ENCODE results near the gene NDRG2.

The NDRG2 gene

DNA sequence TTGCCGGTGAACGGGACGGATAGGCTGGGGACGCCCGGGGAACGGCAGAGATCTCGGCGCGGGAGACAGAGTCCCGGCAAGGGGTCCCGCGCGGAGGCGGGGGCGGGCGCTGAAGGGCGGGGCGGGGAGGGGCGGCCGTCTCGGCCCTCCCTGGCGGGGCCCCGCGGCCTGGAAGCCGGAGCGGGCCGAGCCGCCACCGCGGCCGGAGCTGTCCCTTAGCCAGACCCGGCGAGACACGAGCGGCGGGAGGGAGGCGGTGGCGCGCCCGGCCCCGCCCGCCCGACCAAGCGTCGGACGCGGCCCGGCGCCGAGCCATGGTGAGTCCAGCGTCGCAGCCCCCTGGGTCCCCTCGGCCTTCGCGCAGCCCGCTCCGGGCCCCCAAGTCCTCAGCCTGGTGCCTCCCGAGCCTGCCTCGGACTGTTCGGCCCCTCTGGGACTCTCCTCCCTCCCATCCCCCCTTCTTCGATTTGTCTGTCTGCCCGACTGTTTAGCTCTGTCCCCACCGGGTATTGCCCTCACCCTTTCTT, 45.3 kb upstream of the NDRG2 start, which contains the start of gene ARHGEF40:
Gene ARHGEF40 (plus strand): TSS at position 222 of the 527 bp plus-strand sequence. CDS start 93 bp downstream, at position 315.
- Histone ChIP-seq H3K36me3 (ENCODE audit: insufficient read depth, insufficient read length, low read length) (peaks cover 27% of the 10 kb centered on the region), H3K27me3 (ENCODE audit: insufficient read depth, insufficient read length) (no peaks in the 10 kb centered on the region), H3K9me3 (ENCODE audit: insufficient read depth, low read length) (no peaks in the 10 kb centered on the region), H3K4me3 (ENCODE audit: insufficient read length, low read depth) (peak within 1 kb of the TSS; percentile 63), H3K4me1 (ENCODE audit: insufficient read depth, insufficient read length) (peaks cover 3% of the 10 kb centered on the region), H3K9ac (ENCODE audit: insufficient read length, low read depth) (peak within 1 kb of the TSS; percentile 92)
- no peak for DNase-seq (ENCODE audit: low read depth, low spot score)
- TF ChIP-seq ZNF274 (IDR thresholded peaks at IDR 0.05; ENCODE audit: low read depth, low read length) (no peak), SUZ12 (IDR thresholded peaks at IDR 0.05; ENCODE audit: extremely low read depth, insufficient read depth, insufficient read length) (no peak), YY1 (IDR thresholded peaks at IDR 0.05; ENCODE audit: insufficient read depth, insufficient read length) (no peak)

DNA sequence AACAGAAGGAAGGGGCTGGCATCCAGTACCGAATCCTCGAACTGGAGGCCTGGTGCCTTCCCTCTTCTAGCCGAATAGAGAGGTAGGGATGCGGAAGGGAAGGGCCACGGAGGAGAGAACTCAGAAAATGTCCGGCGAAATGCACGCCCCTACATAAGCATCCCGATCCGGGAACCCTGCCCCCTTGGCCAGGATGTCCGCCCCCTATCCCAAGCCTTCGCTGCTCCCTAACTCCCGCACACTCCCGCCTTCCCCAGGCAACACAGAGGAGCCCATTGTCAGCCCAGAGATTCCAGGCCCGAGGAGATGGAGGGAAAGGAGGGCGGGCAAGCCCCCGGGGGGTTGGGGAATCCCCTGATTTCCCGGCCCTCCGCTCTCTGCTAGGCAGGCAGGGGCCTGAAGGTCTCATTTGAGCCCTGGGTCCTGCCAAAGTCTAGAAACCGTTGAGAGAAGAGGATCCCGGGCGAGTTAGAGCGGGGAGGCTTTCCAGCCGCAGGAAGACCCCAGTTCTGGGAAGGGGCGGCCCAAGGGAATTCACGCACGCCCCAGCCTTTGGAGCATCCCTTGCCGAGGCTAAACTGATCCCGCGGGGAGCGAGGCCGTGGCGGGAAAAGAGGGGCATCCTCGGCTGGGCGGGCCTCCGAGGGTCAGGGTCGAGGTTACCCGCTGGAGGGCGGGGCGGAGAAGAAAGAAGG, 44.7 kb upstream of the NDRG2 start:
- peaks cover 3% of the 10 kb centered on the region for H3K4me1 ChIP-seq (ENCODE audit: insufficient read depth, insufficient read length)
- TF ChIP-seq ZNF274 (IDR thresholded peaks at IDR 0.05; ENCODE audit: low read depth, low read length) (no peak), SUZ12 (IDR thresholded peaks at IDR 0.05; ENCODE audit: extremely low read depth, insufficient read depth, insufficient read length) (no peak), YY1 (IDR thresholded peaks at IDR 0.05; ENCODE audit: insufficient read depth, insufficient read length) (no peak)
- H3K9me3 ChIP-seq (ENCODE audit: insufficient read depth, low read length), result no peaks in the 10 kb centered on the region
- peaks cover 20% of the 10 kb centered on the region for H3K36me3 ChIP-seq (ENCODE audit: insufficient read depth, insufficient read length, low read length)
- H3K9ac ChIP-seq (ENCODE audit: insufficient read length, low read depth), result peak overlapping the region; percentile 88
- no peak for DNase-seq (ENCODE audit: low read depth, low spot score)
- peak overlapping the region; percentile 23 for H3K4me3 ChIP-seq (ENCODE audit: insufficient read length, low read depth)
- H3K27me3 ChIP-seq (ENCODE audit: insufficient read depth, insufficient read length), result no peaks in the 10 kb centered on the region

DNA sequence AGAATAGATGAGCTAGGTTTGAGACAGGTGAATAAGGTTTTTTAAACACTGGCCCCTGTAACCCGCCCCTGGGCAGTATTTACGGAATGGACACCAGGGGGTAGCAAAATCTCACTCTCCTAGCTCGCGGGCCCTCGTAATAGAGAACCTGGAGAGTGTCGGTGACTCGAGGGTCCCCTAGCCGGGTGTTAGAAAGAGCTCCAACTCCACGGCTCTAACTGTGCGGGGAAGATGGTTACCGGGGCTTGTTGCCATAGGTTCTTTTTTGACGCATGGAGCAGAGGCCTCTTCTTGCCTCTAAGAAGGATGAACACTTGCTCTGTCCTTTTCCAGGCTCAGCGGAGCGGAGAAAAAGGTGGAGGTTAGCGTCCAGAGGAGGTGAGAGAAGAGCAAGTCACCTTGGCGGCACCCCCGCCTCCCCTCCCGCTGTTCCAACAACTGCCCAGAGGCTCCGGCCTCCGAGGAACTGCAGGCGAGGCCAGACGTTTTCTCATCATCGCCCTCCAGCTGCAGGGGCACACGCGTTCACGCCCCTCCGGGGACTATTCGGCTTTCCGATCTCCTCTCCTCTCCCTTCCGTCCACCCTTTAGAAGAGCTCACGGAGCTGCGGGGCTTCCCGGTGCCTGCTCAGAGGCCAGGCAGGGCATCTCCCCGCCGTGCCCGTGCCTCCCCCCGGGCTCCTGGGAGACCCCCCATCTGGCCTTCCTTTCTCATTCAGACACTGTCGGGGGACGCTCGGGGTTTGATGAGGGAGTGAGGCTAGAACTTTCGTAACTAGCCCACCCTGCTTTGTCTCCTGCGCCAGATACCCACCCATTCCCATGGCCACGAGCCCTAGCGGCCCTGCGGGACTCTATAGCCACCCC, 43.9 kb upstream of the NDRG2 start:
- Histone ChIP-seq H3K36me3 (ENCODE audit: insufficient read depth, insufficient read length, low read length) (peaks cover 13% of the 10 kb centered on the region), H3K27me3 (ENCODE audit: insufficient read depth, insufficient read length) (no peaks in the 10 kb centered on the region), H3K9ac (ENCODE audit: insufficient read length, low read depth) (peak overlapping the region; percentile 88), H3K4me1 (ENCODE audit: insufficient read depth, insufficient read length) (peaks cover 3% of the 10 kb centered on the region), H3K4me3 (ENCODE audit: insufficient read length, low read depth) (peak overlapping the region; percentile 23), H3K9me3 (ENCODE audit: insufficient read depth, low read length) (no peaks in the 10 kb centered on the region)
- TF ChIP-seq ZNF274 (IDR thresholded peaks at IDR 0.05; ENCODE audit: low read depth, low read length), result no peak
- TF ChIP-seq SUZ12 (IDR thresholded peaks at IDR 0.05; ENCODE audit: extremely low read depth, insufficient read depth, insufficient read length), result no peak
- TF ChIP-seq YY1 (IDR thresholded peaks at IDR 0.05; ENCODE audit: insufficient read depth, insufficient read length), result no peak
- DNase-seq (ENCODE audit: low read depth, low spot score), result no peak

DNA sequence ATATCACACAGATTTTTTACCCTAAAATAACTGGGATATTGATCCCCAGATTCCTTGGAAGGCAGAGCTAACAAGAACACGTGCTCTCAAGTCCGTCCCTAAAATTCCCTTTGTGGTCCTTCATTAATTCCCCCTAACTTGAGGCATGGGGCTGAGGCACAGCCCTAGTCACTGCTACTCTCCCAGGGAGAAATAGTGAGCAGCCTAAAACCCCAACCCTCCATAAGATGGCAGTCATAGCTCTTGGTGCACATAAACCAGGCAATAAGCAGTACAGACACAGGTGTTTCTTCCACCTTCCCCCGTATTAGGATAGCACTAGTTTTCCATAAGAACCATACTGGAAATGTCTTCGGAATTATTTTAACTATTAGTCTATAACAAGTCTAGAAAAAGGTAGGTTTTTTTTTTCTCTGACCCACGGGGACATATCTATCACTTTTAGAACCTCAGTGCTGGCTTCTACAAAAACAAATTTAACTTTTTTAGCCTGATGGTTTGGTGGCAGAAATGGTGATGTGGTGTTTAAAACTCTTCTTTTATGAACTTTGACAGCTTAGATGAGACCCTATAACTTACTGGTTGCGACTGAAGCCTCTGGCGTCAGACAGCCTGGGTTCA, 42.1 kb upstream of the NDRG2 start:
- DNase-seq (ENCODE audit: low read depth, low spot score), result no peak
- no peak overlapping the region for H3K4me3 ChIP-seq (ENCODE audit: insufficient read length, low read depth)
- no peaks in the 10 kb centered on the region for H3K27me3 ChIP-seq (ENCODE audit: insufficient read depth, insufficient read length)
- no peaks in the 10 kb centered on the region for H3K9me3 ChIP-seq (ENCODE audit: insufficient read depth, low read length)
- no peaks in the 10 kb centered on the region for H3K36me3 ChIP-seq (ENCODE audit: insufficient read depth, insufficient read length, low read length)
- H3K4me1 ChIP-seq (ENCODE audit: insufficient read depth, insufficient read length), result no peaks in the 10 kb centered on the region
- H3K9ac ChIP-seq (ENCODE audit: insufficient read length, low read depth), result no peak overlapping the region
- TF ChIP-seq ZNF274 (IDR thresholded peaks at IDR 0.05; ENCODE audit: low read depth, low read length), result no peak
- no peak for TF ChIP-seq SUZ12 (IDR thresholded peaks at IDR 0.05; ENCODE audit: extremely low read depth, insufficient read depth, insufficient read length)
- TF ChIP-seq YY1 (IDR thresholded peaks at IDR 0.05; ENCODE audit: insufficient read depth, insufficient read length), result no peak

DNA sequence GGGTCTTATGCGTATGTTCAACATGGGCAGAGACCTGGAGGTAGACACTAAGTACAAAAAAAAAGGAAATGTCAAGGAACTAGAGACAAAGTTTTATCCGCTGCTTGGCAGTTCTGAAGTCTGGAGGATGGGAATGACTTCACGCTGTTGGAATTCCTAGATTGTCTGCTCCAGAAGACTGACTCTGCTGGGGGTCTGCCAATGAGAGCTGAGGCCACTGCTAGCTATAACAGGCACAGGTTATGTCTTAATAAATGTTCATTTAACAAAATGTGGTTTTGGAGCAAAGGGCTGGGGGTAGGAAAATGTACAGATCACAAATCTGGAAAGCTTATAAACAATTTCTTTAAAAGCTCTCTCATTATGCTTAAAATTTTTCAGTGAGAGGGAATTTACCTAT, 38.6 kb upstream of the NDRG2 start:
- Histone ChIP-seq H3K27me3 (ENCODE audit: insufficient read depth, insufficient read length) (no peaks in the 10 kb centered on the region), H3K4me3 (ENCODE audit: insufficient read length, low read depth) (no peak overlapping the region), H3K4me1 (ENCODE audit: insufficient read depth, insufficient read length) (no peaks in the 10 kb centered on the region), H3K9ac (ENCODE audit: insufficient read length, low read depth) (no peak overlapping the region), H3K36me3 (ENCODE audit: insufficient read depth, insufficient read length, low read length) (no peaks in the 10 kb centered on the region), H3K9me3 (ENCODE audit: insufficient read depth, low read length) (no peaks in the 10 kb centered on the region)
- no peak for TF ChIP-seq SUZ12 (IDR thresholded peaks at IDR 0.05; ENCODE audit: extremely low read depth, insufficient read depth, insufficient read length)
- no peak for TF ChIP-seq YY1 (IDR thresholded peaks at IDR 0.05; ENCODE audit: insufficient read depth, insufficient read length)
- no peak for TF ChIP-seq ZNF274 (IDR thresholded peaks at IDR 0.05; ENCODE audit: low read depth, low read length)
- no peak for DNase-seq (ENCODE audit: low read depth, low spot score)

DNA sequence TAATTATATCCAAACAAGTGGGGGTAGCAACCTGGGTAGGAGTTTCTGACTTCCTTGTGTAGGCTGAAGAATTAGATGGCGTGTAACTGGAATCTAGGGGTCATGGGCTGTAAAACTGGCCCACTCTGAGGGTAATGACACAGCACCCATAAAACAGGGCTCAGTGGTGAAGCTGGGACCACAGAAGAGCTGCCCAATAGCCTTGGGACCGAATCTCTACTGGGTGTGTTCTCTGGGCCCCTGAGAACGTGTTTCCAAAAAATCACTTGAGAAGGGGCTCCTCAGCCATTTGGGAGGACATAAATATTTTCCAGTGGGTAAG, 36.4 kb upstream of the NDRG2 start:
- H3K9ac ChIP-seq (ENCODE audit: insufficient read length, low read depth), result no peak overlapping the region
- TF ChIP-seq SUZ12 (IDR thresholded peaks at IDR 0.05; ENCODE audit: extremely low read depth, insufficient read depth, insufficient read length), result no peak
- no peak for TF ChIP-seq ZNF274 (IDR thresholded peaks at IDR 0.05; ENCODE audit: low read depth, low read length)
- no peak for TF ChIP-seq YY1 (IDR thresholded peaks at IDR 0.05; ENCODE audit: insufficient read depth, insufficient read length)
- no peaks in the 10 kb centered on the region for H3K4me1 ChIP-seq (ENCODE audit: insufficient read depth, insufficient read length)
- H3K9me3 ChIP-seq (ENCODE audit: insufficient read depth, low read length), result no peaks in the 10 kb centered on the region
- no peaks in the 10 kb centered on the region for H3K27me3 ChIP-seq (ENCODE audit: insufficient read depth, insufficient read length)
- no peaks in the 10 kb centered on the region for H3K36me3 ChIP-seq (ENCODE audit: insufficient read depth, insufficient read length, low read length)
- H3K4me3 ChIP-seq (ENCODE audit: insufficient read length, low read depth), result no peak overlapping the region
- DNase-seq (ENCODE audit: low read depth, low spot score), result no peak

Measured in NT2/D1 (cell line).